Right lobe of liver (tissue), 4 donors: ENCODE measurements around the gene USF2.

Experiments used
- POLR2A ChIP-seq: fragments of 450-650 bp; IDR thresholded peaks from one replicate; pipeline ENCODE4 v1.6.1; 2017; ENCODE audit warnings: antibody characterized with exemption, mild to moderate bottlenecking
- TF ChIP-seq, protein P1 (sequence below), 4 donors: fragments of 200-600 bp in 3 of 4; fragments of 450-650 bp in 1 of 4; IDR thresholded peaks; one replicate each; pipeline versions ENCODE4 v1.5.1 to v1.8.0; 2016 to 2022; ENCODE audit warnings: antibody characterized with exemption in 4 of 4, mild to moderate bottlenecking in 2 of 4
- donor health status: DM: no; HTN: no; CAD: no.
- donor health status: DM: no; HTN: no; CAD: no.
- donor health status: DM: no; HTN: yes; CAD: no.

DNA sequence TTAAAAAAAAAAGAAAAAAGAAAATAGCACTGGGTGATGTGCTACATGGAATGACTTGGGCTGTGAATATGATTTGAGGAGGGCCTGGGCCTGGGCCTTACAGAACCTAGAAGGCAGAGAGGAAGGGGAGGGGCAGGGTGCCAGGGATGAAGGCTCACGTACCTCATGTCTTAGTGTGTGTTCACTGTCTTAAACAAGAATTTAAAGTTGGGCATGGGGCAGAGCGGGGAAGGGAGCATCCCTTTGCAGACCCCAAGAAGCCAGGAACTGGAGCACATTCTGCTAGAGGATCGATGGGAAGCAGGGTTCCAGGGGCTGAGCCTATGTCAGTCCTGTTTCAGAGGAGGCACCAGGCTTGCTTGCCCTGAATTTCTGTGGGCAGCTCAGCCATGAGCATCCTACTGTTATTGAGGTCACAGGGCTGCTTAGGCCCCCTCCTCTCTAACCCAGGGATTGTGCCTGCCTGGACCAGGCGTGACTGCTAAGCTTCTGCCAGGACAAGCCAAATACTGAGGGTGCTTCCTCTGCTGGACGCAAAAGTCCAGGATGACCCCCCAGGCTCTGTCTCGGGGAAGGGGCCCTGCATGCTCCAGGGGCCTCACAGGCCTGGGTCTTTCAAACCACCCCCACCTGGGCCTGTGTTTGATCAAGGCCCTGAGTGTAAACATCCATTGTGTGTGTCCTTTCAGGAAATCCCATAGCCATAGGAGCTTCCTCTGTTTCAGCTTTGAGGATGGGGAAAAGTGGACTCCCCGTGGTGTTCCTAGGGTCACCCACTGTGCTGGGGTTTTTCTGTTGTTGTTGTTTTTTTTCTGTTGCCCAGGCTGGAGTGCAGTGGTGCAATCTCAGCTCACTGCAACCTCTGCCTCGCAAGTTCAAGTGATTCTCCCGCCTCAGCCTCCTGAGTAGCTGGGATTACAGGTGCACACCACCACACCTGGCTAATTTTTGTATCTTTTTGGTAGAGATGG lies 15.2 kb upstream of the USF2 start:
- TF ChIP-seq, protein P1, sequence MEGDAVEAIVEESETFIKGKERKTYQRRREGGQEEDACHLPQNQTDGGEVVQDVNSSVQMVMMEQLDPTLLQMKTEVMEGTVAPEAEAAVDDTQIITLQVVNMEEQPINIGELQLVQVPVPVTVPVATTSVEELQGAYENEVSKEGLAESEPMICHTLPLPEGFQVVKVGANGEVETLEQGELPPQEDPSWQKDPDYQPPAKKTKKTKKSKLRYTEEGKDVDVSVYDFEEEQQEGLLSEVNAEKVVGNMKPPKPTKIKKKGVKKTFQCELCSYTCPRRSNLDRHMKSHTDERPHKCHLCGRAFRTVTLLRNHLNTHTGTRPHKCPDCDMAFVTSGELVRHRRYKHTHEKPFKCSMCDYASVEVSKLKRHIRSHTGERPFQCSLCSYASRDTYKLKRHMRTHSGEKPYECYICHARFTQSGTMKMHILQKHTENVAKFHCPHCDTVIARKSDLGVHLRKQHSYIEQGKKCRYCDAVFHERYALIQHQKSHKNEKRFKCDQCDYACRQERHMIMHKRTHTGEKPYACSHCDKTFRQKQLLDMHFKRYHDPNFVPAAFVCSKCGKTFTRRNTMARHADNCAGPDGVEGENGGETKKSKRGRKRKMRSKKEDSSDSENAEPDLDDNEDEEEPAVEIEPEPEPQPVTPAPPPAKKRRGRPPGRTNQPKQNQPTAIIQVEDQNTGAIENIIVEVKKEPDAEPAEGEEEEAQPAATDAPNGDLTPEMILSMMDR (IDR thresholded peaks at IDR 0.05) = no peak
- no peak for TF ChIP-seq POLR2A
